Panc1 (cell line): ENCODE results near the gene C5. TPM values are rescaled to one million over a fixed set of nuclear protein-coding genes. Genes with fewer than 3 reads are reported as not detected.

Experiments
- ATAC-seq: fragments of 200-7000 bp; cut with Tn5 transposase; 2 replicates; pipeline ENCODE4 v1.9.1; 2020; ENCODE audit warnings: mild to moderate bottlenecking, moderate library complexity
- BruUV-seq: library from RNA; stranded (reverse); fragments of 400-500 nt; replicated peaks from 2 replicates; lab custom pipeline; 2021; lab: Mats Ljungman, UMichigan
- CTCF ChIA-PET: fragments of 300-600 bp; sonication (Branson Sonifier 250); formaldehyde crosslinking; loops from one replicate; lab custom pipeline; 2022; ENCODE audit warnings: antibody characterized with exemption; lab: Charles Lee
- POLR2A ChIA-PET: fragments of 300-600 bp; sonication (Branson Sonifier 250); formaldehyde crosslinking; loops from one replicate; lab custom pipeline; 2022; ENCODE audit warnings: antibody characterized with exemption; lab: Charles Lee
- DNase-seq: peaks from one replicate; pipeline ENCODE4 v3.0.0-alpha.2; 2010; ENCODE audit warnings: low read depth, low spot score
- H3K27ac ChIP-seq: 2 replicates; pipeline ENCODE4 v1.5.1; 2011; ENCODE audit warnings: mild to moderate bottlenecking, low read length, inconsistent platforms
- H3K27me3 ChIP-seq: fragments of 200-500 bp; sonication (Bioruptor generic); 2 replicates; pipeline ENCODE4 v1.6.0; 2014; ENCODE audit warnings: low read length, inconsistent platforms; ENCODE audit not compliant: control insufficient read depth, insufficient read depth
- H3K36me3 ChIP-seq: fragments of 200-500 bp; sonication (Bioruptor generic); 2 replicates; pipeline ENCODE4 v1.5.1; 2014; ENCODE audit warnings: inconsistent platforms, mild to moderate bottlenecking, low read length, moderate library complexity; ENCODE audit not compliant: control insufficient read depth, insufficient read depth
- H3K4me1 ChIP-seq: 2 replicates; pipeline ENCODE4 v1.5.1; 2011; ENCODE audit warnings: inconsistent platforms, mild to moderate bottlenecking, low read length, moderate library complexity; ENCODE audit not compliant: control insufficient read depth, insufficient read depth
- H3K4me3 ChIP-seq, 2 experiments: 2 replicates each; pipeline ENCODE4 v1.5.1; 2011 to 2012; ENCODE audit warnings: low read depth in 2 of 2, low read length in 2 of 2, mild to moderate bottlenecking in 2 of 2, inconsistent platforms in 1 of 2, moderate library complexity in 1 of 2
- H3K9me3 ChIP-seq: fragments of 200-500 bp; sonication (Bioruptor generic); 2 replicates; pipeline ENCODE4 v1.5.1; 2014; ENCODE audit warnings: low read depth, mild to moderate bottlenecking, inconsistent platforms, low read length, moderate library complexity; ENCODE audit not compliant: control insufficient read depth, insufficient read depth
- POLR2AphosphoS5 ChIP-seq: IDR thresholded peaks from 2 replicates; pipeline ENCODE4 v1.6.1; 2012; ENCODE audit warnings: mild to moderate bottlenecking, low read depth, low read length, moderate library complexity
- SIN3A ChIP-seq: IDR thresholded peaks from 2 replicates; pipeline ENCODE4 v1.6.1; 2012; ENCODE audit warnings: low read depth, mild to moderate bottlenecking, low read length, moderate library complexity, borderline replicate concordance; ENCODE audit not compliant: insufficient read depth
- TCF7L2 ChIP-seq: IDR thresholded peaks from 2 replicates; pipeline ENCODE4 v1.6.1; 2011; ENCODE audit warnings: mild to moderate bottlenecking, low read depth, low read length, inconsistent platforms
- in situ Hi-C: cut with HindIII; loops from 2 replicates; pipeline ENCODE4 v1.10.0; 2016; ENCODE audit warnings: low sequenced_read_pairs, low pct_unique_long_range_greater_than_20kb
- intact Hi-C: fragments of 100-400 bp; cut with micrococcal nuclease; formaldehyde crosslinking; loops from one replicate; pipeline ENCODE4 v1.10.0; 2022; ENCODE audit not compliant: unreplicated experiment
- total RNA-seq: library from RNA; stranded (reverse); gene quantifications from one replicate; pipeline ENCODE4 v1.2.1, GENCODE V29; 2021; ENCODE audit not compliant: unreplicated experiment
- TF ChIP-seq, protein P1 (sequence below): fragments of 450-650 bp; IDR thresholded peaks from 2 replicates; pipeline ENCODE4 v1.5.1; 2017; ENCODE audit warnings: mild to moderate bottlenecking
- TF ChIP-seq, protein P2 (sequence below), 2 experiments: IDR thresholded peaks; 2 replicates each; pipeline ENCODE4 v1.6.1; 2011 to 2012; ENCODE audit warnings: low read depth in 2 of 2, control low read depth in 1 of 2, low read length in 1 of 2, mild to moderate bottlenecking in 1 of 2, moderate library complexity in 1 of 2; ENCODE audit not compliant: insufficient read depth in 1 of 2

The C5 gene
- total RNA-seq, 1 experiment from 2014 or later = 1.6 TPM

DNA sequence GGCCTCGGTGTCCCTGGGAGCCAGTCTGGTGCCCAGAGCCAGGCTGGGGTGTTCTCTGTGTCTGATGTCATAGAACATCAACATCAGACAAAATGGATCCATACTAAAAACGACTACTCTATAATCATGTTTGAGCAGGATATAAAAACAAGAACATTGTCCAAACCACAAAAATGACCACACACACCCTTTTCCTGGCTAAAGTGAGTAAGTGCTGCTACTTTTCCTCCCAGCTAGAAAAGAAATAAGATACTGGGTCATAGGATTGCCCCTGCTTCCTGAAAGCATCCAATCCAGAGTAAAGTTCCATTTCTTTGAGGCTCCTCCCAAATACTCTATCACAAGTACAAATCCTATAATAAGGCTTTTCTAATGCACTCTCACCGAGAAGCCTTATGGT lies 103.8 kb downstream of the C5 start:
- no peak overlapping the region for H3K27ac ChIP-seq
- H3K27me3 ChIP-seq = no peaks in the 10 kb centered on the region
- TF ChIP-seq, protein P1, sequence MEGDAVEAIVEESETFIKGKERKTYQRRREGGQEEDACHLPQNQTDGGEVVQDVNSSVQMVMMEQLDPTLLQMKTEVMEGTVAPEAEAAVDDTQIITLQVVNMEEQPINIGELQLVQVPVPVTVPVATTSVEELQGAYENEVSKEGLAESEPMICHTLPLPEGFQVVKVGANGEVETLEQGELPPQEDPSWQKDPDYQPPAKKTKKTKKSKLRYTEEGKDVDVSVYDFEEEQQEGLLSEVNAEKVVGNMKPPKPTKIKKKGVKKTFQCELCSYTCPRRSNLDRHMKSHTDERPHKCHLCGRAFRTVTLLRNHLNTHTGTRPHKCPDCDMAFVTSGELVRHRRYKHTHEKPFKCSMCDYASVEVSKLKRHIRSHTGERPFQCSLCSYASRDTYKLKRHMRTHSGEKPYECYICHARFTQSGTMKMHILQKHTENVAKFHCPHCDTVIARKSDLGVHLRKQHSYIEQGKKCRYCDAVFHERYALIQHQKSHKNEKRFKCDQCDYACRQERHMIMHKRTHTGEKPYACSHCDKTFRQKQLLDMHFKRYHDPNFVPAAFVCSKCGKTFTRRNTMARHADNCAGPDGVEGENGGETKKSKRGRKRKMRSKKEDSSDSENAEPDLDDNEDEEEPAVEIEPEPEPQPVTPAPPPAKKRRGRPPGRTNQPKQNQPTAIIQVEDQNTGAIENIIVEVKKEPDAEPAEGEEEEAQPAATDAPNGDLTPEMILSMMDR = no peak
- no peaks in the 10 kb centered on the region for H3K36me3 ChIP-seq
- H3K9me3 ChIP-seq = no peaks in the 10 kb centered on the region
- no peak for ATAC-seq
- ChIA-PET CTCF (no interaction called here), POLR2A (no interaction called here)
- no peaks in the 10 kb centered on the region for H3K4me1 ChIP-seq
- no TSS peak for BruUV-seq
- DNase-seq = no peak
- H3K4me3 ChIP-seq = no peak overlapping the region
- in situ Hi-C loops (no loop called here), intact Hi-C loops (no loop called here)

DNA sequence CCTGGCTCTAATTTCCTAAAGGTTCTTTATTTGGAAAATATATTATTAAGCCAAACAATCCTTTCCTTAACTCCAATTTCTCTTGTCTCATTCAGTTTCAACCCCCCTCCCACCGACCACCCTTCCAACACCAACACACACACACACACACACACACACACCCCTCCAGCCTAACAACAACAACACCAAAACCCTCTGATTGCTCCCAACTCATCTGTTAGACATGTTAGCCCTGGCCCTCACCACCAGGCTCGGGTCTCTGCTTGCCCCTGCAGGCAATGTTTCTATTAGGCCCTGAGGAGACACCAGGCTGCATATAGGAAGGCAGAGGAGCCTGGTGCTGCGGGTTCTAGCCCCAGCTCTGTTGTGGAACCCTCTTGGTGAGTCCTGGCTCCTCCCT lies 105.1 kb downstream of the C5 start:
- no peak for ATAC-seq
- Histone ChIP-seq H3K4me1 (no peaks in the 10 kb centered on the region), H3K27ac (no peak overlapping the region), H3K36me3 (no peaks in the 10 kb centered on the region), H3K4me3 (no peak overlapping the region), H3K27me3 (no peaks in the 10 kb centered on the region), H3K9me3 (no peaks in the 10 kb centered on the region)
- DNase-seq = no peak
- intact Hi-C loops (no loop called here), in situ Hi-C loops (no loop called here)
- CTCF ChIA-PET = no interaction called here
- no TSS peak for BruUV-seq
- POLR2A ChIA-PET = no interaction called here
- TF ChIP-seq, protein P1 = no peak
- no peak for TF ChIP-seq POLR2AphosphoS5
- TF ChIP-seq SIN3A = no peak
- TF ChIP-seq, protein P2, sequence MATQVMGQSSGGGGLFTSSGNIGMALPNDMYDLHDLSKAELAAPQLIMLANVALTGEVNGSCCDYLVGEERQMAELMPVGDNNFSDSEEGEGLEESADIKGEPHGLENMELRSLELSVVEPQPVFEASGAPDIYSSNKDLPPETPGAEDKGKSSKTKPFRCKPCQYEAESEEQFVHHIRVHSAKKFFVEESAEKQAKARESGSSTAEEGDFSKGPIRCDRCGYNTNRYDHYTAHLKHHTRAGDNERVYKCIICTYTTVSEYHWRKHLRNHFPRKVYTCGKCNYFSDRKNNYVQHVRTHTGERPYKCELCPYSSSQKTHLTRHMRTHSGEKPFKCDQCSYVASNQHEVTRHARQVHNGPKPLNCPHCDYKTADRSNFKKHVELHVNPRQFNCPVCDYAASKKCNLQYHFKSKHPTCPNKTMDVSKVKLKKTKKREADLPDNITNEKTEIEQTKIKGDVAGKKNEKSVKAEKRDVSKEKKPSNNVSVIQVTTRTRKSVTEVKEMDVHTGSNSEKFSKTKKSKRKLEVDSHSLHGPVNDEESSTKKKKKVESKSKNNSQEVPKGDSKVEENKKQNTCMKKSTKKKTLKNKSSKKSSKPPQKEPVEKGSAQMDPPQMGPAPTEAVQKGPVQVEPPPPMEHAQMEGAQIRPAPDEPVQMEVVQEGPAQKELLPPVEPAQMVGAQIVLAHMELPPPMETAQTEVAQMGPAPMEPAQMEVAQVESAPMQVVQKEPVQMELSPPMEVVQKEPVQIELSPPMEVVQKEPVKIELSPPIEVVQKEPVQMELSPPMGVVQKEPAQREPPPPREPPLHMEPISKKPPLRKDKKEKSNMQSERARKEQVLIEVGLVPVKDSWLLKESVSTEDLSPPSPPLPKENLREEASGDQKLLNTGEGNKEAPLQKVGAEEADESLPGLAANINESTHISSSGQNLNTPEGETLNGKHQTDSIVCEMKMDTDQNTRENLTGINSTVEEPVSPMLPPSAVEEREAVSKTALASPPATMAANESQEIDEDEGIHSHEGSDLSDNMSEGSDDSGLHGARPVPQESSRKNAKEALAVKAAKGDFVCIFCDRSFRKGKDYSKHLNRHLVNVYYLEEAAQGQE (IDR thresholded peaks at IDR 0.05; ENCODE audit: insufficient read depth in 1 of 2, low read depth in 2 of 2, low read length in 1 of 2) = no peak

DNA sequence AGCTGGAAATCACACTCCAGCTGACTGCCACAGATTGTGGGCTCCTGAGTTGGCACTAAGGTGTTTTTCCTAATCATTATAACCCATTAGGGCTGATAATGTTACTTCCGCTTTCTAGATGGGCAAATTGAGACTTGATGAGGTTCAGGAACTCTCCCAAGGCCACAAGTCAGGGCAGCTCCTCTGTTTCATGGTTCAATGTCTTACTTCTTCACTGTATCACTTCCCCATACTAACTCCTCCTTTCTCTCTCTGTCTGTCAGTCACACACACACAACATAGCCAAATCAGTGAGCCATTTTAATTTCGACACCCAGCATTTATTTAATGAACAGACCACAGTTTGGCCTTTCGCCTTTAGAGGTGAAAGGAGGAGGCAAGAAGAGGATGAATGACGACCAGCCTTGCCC lies 105.6 kb downstream of the C5 start:
- TF ChIP-seq, protein P2 (IDR thresholded peaks at IDR 0.05; ENCODE audit: insufficient read depth in 1 of 2, low read depth in 2 of 2, low read length in 1 of 2) = no peak
- TF ChIP-seq SIN3A (no peak), TCF7L2 (no peak), POLR2AphosphoS5 (no peak)
- TF ChIP-seq, protein P1 = no peak
- no peaks in the 10 kb centered on the region for H3K4me1 ChIP-seq
- no peak overlapping the region for H3K4me3 ChIP-seq
- no peaks in the 10 kb centered on the region for H3K9me3 ChIP-seq
- H3K27ac ChIP-seq = no peak overlapping the region
- POLR2A ChIA-PET = no interaction called here
- CTCF ChIA-PET = no interaction called here
- no peaks in the 10 kb centered on the region for H3K27me3 ChIP-seq
- no peaks in the 10 kb centered on the region for H3K36me3 ChIP-seq
- no TSS peak for BruUV-seq
- in situ Hi-C loops = no loop called here
- ATAC-seq (no peak), DNase-seq (no peak)
- intact Hi-C loops = no loop called here
